Spleen (tissue), 11 donors: ENCODE results near the gene PRKRIP1. TPM values are rescaled to one million over a fixed set of nuclear protein-coding genes. Genes with fewer than 3 reads are reported as not detected.

Source experiments
- DNase-seq: peaks from one replicate; pipeline ENCODE4 v3.0.0-alpha.2; 2020
- H3K27ac ChIP-seq, 8 donors: fragments of 200-600 bp; sonication (generic) in 7 of 8; 1 replicate in 4 of 8; 2 replicates in 4 of 8; pipeline versions ENCODE4 v1.5.0 to v1.8.0; 2016 to 2021; ENCODE audit warnings: inconsistent platforms in 4 of 8, mild to moderate bottlenecking in 4 of 8, moderate library complexity in 1 of 8
- H3K27me3 ChIP-seq, 7 donors: fragments of 200-600 bp; sonication (generic) in 6 of 7; replicated peaks in 1 of 7; 1 replicate in 4 of 7; 2 replicates in 3 of 7; pipeline versions ENCODE4 v1.5.0 to v1.8.0; 2016 to 2021; ENCODE audit warnings: inconsistent platforms in 3 of 7, mild to moderate bottlenecking in 1 of 7
- H3K36me3 ChIP-seq, 6 donors: fragments of 200-600 bp; sonication (generic) in 5 of 6; 1 replicate in 4 of 6; 2 replicates in 2 of 6; pipeline versions ENCODE4 v1.5.0 to v1.8.0; 2016 to 2021; ENCODE audit warnings: inconsistent platforms in 2 of 6
- H3K4me1 ChIP-seq, 6 donors: fragments of 200-600 bp; sonication (generic) in 5 of 6; 1 replicate in 3 of 6; 2 replicates in 3 of 6; pipeline versions ENCODE4 v1.5.0 to v1.8.0; 2016 to 2021; ENCODE audit warnings: inconsistent platforms in 3 of 6
- H3K4me3 ChIP-seq, 8 donors: fragments of 200-600 bp; sonication (generic) in 7 of 8; 1 replicate in 4 of 8; 2 replicates in 4 of 8; pipeline versions ENCODE4 v1.5.0 to v1.8.0; 2016 to 2021; ENCODE audit warnings: inconsistent platforms in 4 of 8, mild to moderate bottlenecking in 4 of 8, moderate library complexity in 2 of 8
- H3K9me3 ChIP-seq, 8 donors: fragments of 200-600 bp; sonication (generic) in 7 of 8; 1 replicate in 4 of 8; 2 replicates in 4 of 8; pipeline versions ENCODE4 v1.5.0 to v1.8.0; 2016 to 2021; ENCODE audit warnings: inconsistent platforms in 4 of 8
- CTCF ChIP-seq, 11 experiments: fragments of 200-600 bp in 7 of 11; fragments of 450-650 bp in 4 of 11; sonication (generic) in 4 of 11; IDR thresholded peaks in 8 of 11; conservative IDR thresholded peaks in 3 of 11; 1 replicate in 7 of 11; 2 replicates in 4 of 11; pipeline versions ENCODE4 v1.4.0 to v1.8.0; 2016 to 2021; ENCODE audit warnings: antibody characterized with exemption in 11 of 11, inconsistent platforms in 4 of 11, mild to moderate bottlenecking in 1 of 11
- POLR2A ChIP-seq, 3 donors: fragments of 450-650 bp; IDR thresholded peaks; one replicate each; pipeline ENCODE4 v1.5.1; 2017; ENCODE audit warnings: antibody characterized with exemption in 3 of 3, mild to moderate bottlenecking in 1 of 3
- POLR2AphosphoS5 ChIP-seq, 3 donors: sonication (generic); formaldehyde crosslinking; IDR thresholded peaks; one replicate each; pipeline ENCODE4 v1.5.1; 2017; ENCODE audit warnings: antibody characterized with exemption in 3 of 3
- WGBS, 5 donors: extraction: QIAGEN DNeasy Blood & Tissue Kit in 3 of 5; methylation state at CpG; one replicate each; pipeline versions ENCODE4 v1.1.5 to v1.1.7; 2013 to 2018; 5-methylcytosine and 5-hydroxymethylcytosine counted together
- intact Hi-C: fragments of 100-400 bp; cut with DNase I; formaldehyde crosslinking; loops from one replicate; pipeline ENCODE4 v1.15.0; 2023; ENCODE audit warnings: low total_unique reads
- polyA plus RNA-seq, 3 donors: library from polyadenylated mRNA; stranded (reverse); fragments of 200-250 nt; gene quantifications; one replicate each; pipeline ENCODE4 v1.2.1, GENCODE V29; 2013
- total RNA-seq, 7 donors: library from RNA; depleted of rRNA in 3 of 7; stranded (reverse); fragments of >200 nt in 3 of 7; fragmentation: NEBNext Ultra II Directional in 4 of 7; extraction: Animal tissue kit (Norgen Biotek cat#: 25700) in 4 of 7; gene quantifications; one replicate each; pipeline versions ENCODE4 v1.1.0 to v1.2.1, GENCODE V29; 2016 to 2021
- donor health status: healthy with polysubstance abuse.
- donor health status: DM: no; HTN: no; CAD: no; lungs with moderate emphysema.
- donor health status: DM: no; HTN: no; CAD: no.
- donor health status: Bipolar disorder and iron deficiency.
- donor health status: healthy.
- donor health status: DM: no; HTN: no; CAD: no.
- donor health status: DM: yes; HTN: yes; CAD: no.

The PRKRIP1 gene
- total and polyA plus RNA-seq, 10 donors: 25.0 to 45.7 (median 30.4) TPM

- intact Hi-C loops: no loop called here
- TF ChIP-seq CTCF (IDR thresholded peaks at IDR 0.05 in 8 of 11, conservative IDR thresholded peaks at IDR 0.05 in 3 of 11): no peak
- no peak for TF ChIP-seq POLR2AphosphoS5 (IDR thresholded peaks at IDR 0.05)
- TF ChIP-seq POLR2A (IDR thresholded peaks at IDR 0.05): no peak
- Histone ChIP-seq H3K4me1 (peaks cover 30 to 96% (median 75%) of the 10 kb centered on the region in 6 donors), H3K27me3 (no peaks in the 10 kb centered on the region), H3K9me3 (no peaks in the 10 kb centered on the region), H3K4me3 (peak overlapping the region; percentile 16 to 98 (median 92)), H3K36me3 (peaks cover 0 to 23% (median 15%) of the 10 kb centered on the region in 6 donors), H3K27ac (peak overlapping the region; percentile 82 to 99 (median 98))
- no peak for DNase-seq
- 31 to 41% (median 37%) methylated on average over 22 to 27 of the region's 27 CpGs for WGBS, 5 donors
Observed at GRCh38 chr7:102432442-102433218, 36.5 kb downstream of the PRKRIP1 start.

GRCh38 chr7:102433219-102434038, 37.3 kb downstream of the PRKRIP1 start, which contains the start of gene ORAI2:
TSS of gene ORAI2 (plus strand) at chr7:102433575. CDS start at chr7:102438957, 5,382 bp downstream.
- peak; percentile 98 for DNase-seq
- Histone ChIP-seq H3K36me3 (peaks cover 0 to 28% (median 18%) of the 10 kb centered on the region in 6 donors), H3K4me1 (peaks cover 27 to 96% (median 69%) of the 10 kb centered on the region in 6 donors), H3K27ac (peak within 1 kb of the TSS; percentile 82 to 99 (median 98)), H3K27me3 (no peaks in the 10 kb centered on the region), H3K4me3 (peak within 1 kb of the TSS; percentile 87 to 98 (median 94)), H3K9me3 (no peaks in the 10 kb centered on the region)
- TF ChIP-seq POLR2A (IDR thresholded peaks at IDR 0.05) (no peak), CTCF (IDR thresholded peaks at IDR 0.05 in 8 of 11, conservative IDR thresholded peaks at IDR 0.05 in 3 of 11) (no peak), POLR2AphosphoS5 (IDR thresholded peaks at IDR 0.05) (peak; percentile 72 to 82 (median 76))
- intact Hi-C loops: no loop called here
- WGBS, 5 donors: 0 to 1% (median 1%) methylated on average over 29 to 90 of the region's 90 CpGs

- peaks cover 0 to 35% (median 24%) of the 10 kb centered on the region in 6 donors for H3K36me3 ChIP-seq
- peaks cover 27 to 96% (median 64%) of the 10 kb centered on the region in 6 donors for H3K4me1 ChIP-seq
- H3K4me3 ChIP-seq: peak overlapping the region; percentile 87 to 98 (median 94)
- peak overlapping the region; percentile 82 to 99 (median 98) for H3K27ac ChIP-seq
- no peak for TF ChIP-seq CTCF (IDR thresholded peaks at IDR 0.05 in 8 of 11, conservative IDR thresholded peaks at IDR 0.05 in 3 of 11)
- no peak for TF ChIP-seq POLR2AphosphoS5 (IDR thresholded peaks at IDR 0.05)
- no peak for TF ChIP-seq POLR2A (IDR thresholded peaks at IDR 0.05)
- intact Hi-C loops: no loop called here
- 10 to 23% (median 17%) methylated on average over 9 of the region's 9 CpGs for WGBS, 5 donors
- DNase-seq: peak; percentile 89
- H3K27me3 ChIP-seq: no peaks in the 10 kb centered on the region
- H3K9me3 ChIP-seq: no peaks in the 10 kb centered on the region
Observed at GRCh38 chr7:102434039-102434486, 37.9 kb downstream of the PRKRIP1 start.
